Chondrocyte (in vitro differentiated cells): Measurements from ENCODE around the gene CCDC171. TPM values are rescaled to one million over a fixed set of nuclear protein-coding genes. Genes with fewer than 3 reads are reported as not detected.

ENCODE experiments used
- DNase-seq: peaks from one replicate; pipeline ENCODE4 v3.0.0; 2021; ENCODE audit warnings: mixed read lengths, low spot score
- H3K27ac Mint-ChIP-seq: one replicate; pipeline ENCODE4 v1.8.0; 2021; ENCODE audit warnings: mild to moderate bottlenecking, moderate library complexity, mixed read lengths; ENCODE audit not compliant: unreplicated experiment
- H3K27me3 Mint-ChIP-seq: 2 replicates; pipeline ENCODE4 v1.8.0; 2021; ENCODE audit warnings: low read depth, mixed read lengths
- H3K36me3 Mint-ChIP-seq: 2 replicates; pipeline ENCODE4 v1.8.0; 2021; ENCODE audit warnings: low read depth, mixed read lengths
- H3K4me1 Mint-ChIP-seq: 2 replicates; pipeline ENCODE4 v1.8.0; 2021; ENCODE audit warnings: low read depth, mild to moderate bottlenecking, mixed read lengths
- H3K4me3 Mint-ChIP-seq: one replicate; pipeline ENCODE4 v1.8.0; 2021; ENCODE audit warnings: mild to moderate bottlenecking, moderate library complexity, mixed read lengths; ENCODE audit not compliant: unreplicated experiment
- H3K9me3 Mint-ChIP-seq: 2 replicates; pipeline ENCODE4 v1.8.0; 2021; ENCODE audit warnings: low read depth, mixed read lengths
- total RNA-seq: library from RNA; stranded (reverse); gene quantifications from 3 replicates; pipeline ENCODE4 v1.2.1, GENCODE V29; 2021
- TF ChIP-seq, protein P1 (sequence below): fragments of 200-600 bp; sonication (generic); IDR thresholded peaks from 2 replicates; pipeline ENCODE4 v1.5.0; 2021; ENCODE audit warnings: antibody characterized with exemption, mild to moderate bottlenecking, moderate library complexity

The CCDC171 gene
- total RNA-seq, 1 donor from 2014 or later, result 3.2 TPM

DNA sequence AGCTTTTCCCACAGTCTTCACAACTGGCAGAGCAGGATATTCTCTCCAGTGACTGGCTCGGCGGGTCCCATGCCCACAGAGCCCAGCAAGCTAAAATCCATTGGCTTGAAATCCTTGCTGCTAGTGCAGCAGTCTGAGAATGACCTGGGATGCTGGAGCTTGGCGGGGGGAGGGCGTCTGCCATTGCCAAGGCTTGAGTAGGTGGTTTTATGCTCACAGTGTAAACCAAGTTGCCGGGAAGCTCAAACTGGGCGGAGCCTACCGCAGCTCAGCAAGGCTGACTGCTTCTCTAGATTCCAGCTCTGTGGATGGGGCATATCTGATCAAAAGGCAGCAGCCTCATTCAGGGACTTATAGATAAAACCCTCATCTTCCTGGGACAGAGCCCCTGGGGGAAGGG is 194.1 kb downstream of the CCDC171 start:
- no peak for DNase-seq
- TF ChIP-seq, protein P1, sequence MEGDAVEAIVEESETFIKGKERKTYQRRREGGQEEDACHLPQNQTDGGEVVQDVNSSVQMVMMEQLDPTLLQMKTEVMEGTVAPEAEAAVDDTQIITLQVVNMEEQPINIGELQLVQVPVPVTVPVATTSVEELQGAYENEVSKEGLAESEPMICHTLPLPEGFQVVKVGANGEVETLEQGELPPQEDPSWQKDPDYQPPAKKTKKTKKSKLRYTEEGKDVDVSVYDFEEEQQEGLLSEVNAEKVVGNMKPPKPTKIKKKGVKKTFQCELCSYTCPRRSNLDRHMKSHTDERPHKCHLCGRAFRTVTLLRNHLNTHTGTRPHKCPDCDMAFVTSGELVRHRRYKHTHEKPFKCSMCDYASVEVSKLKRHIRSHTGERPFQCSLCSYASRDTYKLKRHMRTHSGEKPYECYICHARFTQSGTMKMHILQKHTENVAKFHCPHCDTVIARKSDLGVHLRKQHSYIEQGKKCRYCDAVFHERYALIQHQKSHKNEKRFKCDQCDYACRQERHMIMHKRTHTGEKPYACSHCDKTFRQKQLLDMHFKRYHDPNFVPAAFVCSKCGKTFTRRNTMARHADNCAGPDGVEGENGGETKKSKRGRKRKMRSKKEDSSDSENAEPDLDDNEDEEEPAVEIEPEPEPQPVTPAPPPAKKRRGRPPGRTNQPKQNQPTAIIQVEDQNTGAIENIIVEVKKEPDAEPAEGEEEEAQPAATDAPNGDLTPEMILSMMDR, result no peak
- H3K27ac Mint-ChIP-seq, result no peak overlapping the region
- no peak overlapping the region for H3K4me3 Mint-ChIP-seq
- H3K9me3 Mint-ChIP-seq, result peaks cover 24% of the 10 kb centered on the region
- H3K27me3 Mint-ChIP-seq, result no peaks in the 10 kb centered on the region
- no peaks in the 10 kb centered on the region for H3K4me1 Mint-ChIP-seq
- H3K36me3 Mint-ChIP-seq, result peaks cover 20% of the 10 kb centered on the region

DNA sequence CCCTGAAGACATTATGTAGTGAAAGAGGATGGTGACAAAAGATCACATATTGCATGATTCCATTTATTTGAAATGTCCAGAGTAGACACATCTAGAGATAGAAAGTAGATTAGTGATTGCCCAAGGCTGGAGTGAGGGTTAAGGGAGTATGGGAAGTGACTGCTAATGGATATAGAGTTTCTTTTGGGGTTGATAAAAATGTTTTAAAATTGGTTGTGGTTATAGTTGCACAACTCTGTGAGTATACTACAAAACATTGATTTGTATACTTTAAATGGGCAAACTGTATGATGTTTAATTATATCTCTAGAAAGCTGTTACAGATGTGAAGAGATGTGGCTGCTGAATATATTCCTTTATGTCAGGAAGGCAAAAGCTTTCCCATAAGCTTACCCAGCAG is 202.8 kb downstream of the CCDC171 start:
- TF ChIP-seq, protein P1, result no peak
- H3K9me3 Mint-ChIP-seq, result peaks cover 6% of the 10 kb centered on the region
- DNase-seq, result no peak

DNA sequence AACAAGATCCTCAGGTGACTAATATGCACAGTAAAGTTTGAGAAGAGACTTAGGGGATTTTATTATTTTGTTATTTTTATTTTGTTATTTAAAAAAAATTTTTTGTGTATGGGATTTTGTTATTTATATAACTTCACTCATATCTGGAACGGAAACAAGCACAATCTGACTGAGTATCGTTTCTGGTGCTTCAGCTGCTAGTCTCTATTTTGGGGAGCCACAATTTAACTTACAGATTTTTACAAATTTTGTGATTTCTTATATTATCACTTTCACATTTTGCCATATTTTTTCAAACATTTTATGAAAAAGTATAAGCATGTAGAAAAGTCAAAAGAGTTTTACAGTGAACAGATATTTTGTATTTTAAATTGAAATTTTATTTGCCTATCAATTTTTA is 208.7 kb downstream of the CCDC171 start:
- no peaks in the 10 kb centered on the region for H3K27me3 Mint-ChIP-seq
- no peaks in the 10 kb centered on the region for H3K36me3 Mint-ChIP-seq
- TF ChIP-seq, protein P1, result no peak
- no peaks in the 10 kb centered on the region for H3K4me1 Mint-ChIP-seq
- no peak overlapping the region for H3K4me3 Mint-ChIP-seq
- no peak for DNase-seq
- H3K9me3 Mint-ChIP-seq, result no peaks in the 10 kb centered on the region
- no peak overlapping the region for H3K27ac Mint-ChIP-seq

More for the DNA sequence above, 202.8 kb downstream of the CCDC171 start:
- H3K4me1 Mint-ChIP-seq, result no peaks in the 10 kb centered on the region
- no peak overlapping the region for H3K27ac Mint-ChIP-seq
- no peaks in the 10 kb centered on the region for H3K27me3 Mint-ChIP-seq
- H3K36me3 Mint-ChIP-seq, result no peaks in the 10 kb centered on the region
- no peak overlapping the region for H3K4me3 Mint-ChIP-seq

DNA sequence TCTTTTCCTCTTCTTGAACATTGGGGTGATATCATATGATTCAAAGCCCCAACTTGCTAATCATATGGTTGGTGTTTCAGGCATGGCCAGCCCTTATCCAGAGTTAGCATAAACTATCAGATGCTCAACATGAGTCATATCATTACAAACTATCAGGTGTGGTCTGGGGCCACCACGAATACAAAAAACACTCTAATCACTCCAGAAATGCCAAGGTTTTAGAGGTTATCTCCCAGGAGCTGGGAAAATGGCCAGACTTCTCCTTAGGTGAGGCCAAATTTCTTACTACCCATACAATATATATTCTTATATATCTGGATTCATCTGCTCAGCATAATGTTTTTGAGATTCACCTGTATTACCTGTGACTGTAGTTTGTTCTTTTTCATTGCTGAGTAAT is 210.5 kb downstream of the CCDC171 start:
- H3K4me3 Mint-ChIP-seq, result no peak overlapping the region
- no peaks in the 10 kb centered on the region for H3K36me3 Mint-ChIP-seq
- DNase-seq, result no peak
- no peaks in the 10 kb centered on the region for H3K27me3 Mint-ChIP-seq
- no peaks in the 10 kb centered on the region for H3K4me1 Mint-ChIP-seq
- no peaks in the 10 kb centered on the region for H3K9me3 Mint-ChIP-seq
- TF ChIP-seq, protein P1, result no peak
- H3K27ac Mint-ChIP-seq, result no peak overlapping the region

DNA sequence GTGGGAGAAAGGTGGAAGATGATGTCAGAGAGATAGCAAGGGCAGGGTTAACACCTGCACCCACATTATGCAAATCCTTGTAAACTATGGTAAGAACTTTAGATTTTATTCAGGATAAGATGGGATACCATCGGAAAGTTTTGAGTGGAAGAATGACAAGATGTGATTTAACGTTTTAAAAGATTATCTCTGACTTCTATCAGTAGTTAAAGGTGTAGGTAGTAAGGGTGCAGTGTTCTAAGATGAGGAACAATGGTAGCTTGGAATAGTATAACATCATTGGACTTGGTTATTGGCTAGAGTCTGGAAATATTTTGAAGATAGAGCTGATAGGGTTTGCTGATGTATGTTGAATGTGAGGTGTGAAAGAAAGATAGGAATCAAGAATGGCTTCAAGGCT is 211.3 kb downstream of the CCDC171 start:
- no peak for DNase-seq
- TF ChIP-seq, protein P1, result no peak
- H3K27me3 Mint-ChIP-seq, result no peaks in the 10 kb centered on the region

More for the DNA sequence above, 211.3 kb downstream of the CCDC171 start:
- Mint-ChIP-seq H3K27ac (no peak overlapping the region), H3K36me3 (no peaks in the 10 kb centered on the region), H3K4me3 (no peak overlapping the region), H3K9me3 (no peaks in the 10 kb centered on the region), H3K4me1 (no peaks in the 10 kb centered on the region)
